Measurements from ENCODE around the gene INPP5J. TPM values are rescaled to one million over a fixed set of nuclear protein-coding genes. Genes with fewer than 3 reads are reported as not detected.

Gene INPP5J
- total and polyA plus RNA-seq, 10 of the 15 experiments (the other 5 are each of a cell fraction or from before 2014, with no cell fraction given): 0.18 to 2.8 (median 1.5) TPM; not detected in 1

DNA sequence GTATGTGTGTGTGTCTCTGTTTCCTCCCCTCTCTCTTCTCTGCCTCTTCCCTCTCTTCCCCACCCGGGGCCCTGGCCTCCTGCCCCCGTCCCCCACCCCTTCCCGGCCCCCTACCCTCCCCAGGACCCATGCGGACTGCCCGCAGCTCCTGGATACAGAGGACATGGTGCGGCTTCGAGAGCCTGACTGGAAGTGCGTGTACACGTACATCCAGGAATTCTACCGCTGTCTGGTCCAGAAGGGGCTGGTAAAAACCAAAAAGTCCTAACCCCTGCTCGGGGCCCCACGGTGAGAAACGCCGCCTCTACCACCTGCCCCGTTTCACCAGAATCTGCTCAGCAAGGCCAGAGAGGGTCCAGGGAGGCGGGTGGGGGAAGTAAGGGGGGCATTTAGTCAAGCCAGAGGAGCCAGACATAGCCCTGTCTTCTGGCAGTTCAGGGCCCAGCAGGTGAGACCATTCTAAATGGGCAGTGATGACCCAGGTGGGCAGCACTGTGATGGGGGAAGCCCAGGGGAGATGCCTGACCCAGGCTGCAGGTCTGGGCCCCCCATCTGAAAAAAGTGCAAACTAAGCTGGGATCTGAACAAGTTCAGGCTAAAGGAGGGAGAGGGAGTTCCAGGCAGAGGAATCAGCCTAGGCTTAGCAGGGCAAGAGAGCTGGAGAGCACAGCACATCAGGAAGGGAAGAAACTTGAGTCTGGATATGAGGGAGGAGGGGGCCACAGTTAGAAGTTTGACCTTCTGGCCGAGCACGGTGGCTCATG lies 21.8 kb upstream of the INPP5J start:
- RAD21 ChIA-PET (ENCODE audit: unreplicated experiment): no interaction called here
- POLR2A ChIA-PET: interaction anchor here (0.6 kb wide), 2 partner anchors 22 to 170 kb away, joined by 4 to 10 read pairs; no protein-coding TSS in a partner anchor
- WGBS (ENCODE audit: insufficient coverage, insufficient replicate concordance, low lambda C conversion rate, missing lambda C conversion rate): 86% methylated on average over 13 of the region's 18 CpGs
- BruUV-seq (replicated peaks): no TSS peak
- no peak overlapping the region for H3K4me3 ChIP-seq
- no peaks in the 10 kb centered on the region for H3K27me3 ChIP-seq (replicated peaks in 1 of 2; ENCODE audit: control insufficient read depth in 2 of 2, insufficient read depth in 2 of 2, low read length in 1 of 2)
- H3K27ac ChIP-seq (ENCODE audit: control insufficient read depth, insufficient read depth): no peak overlapping the region
- CTCF ChIA-PET: interaction anchor here (0.6 kb wide), 1 partner anchor 179 kb away, joined by 4 read pairs; no protein-coding TSS in a partner anchor
- H3K4me1 ChIP-seq (ENCODE audit: control insufficient read depth, insufficient read depth, low read length): no peaks in the 10 kb centered on the region
- DNase-seq (ENCODE audit: low read depth, low spot score): no peak
- no peak for ATAC-seq
- no peak for TF ChIP-seq STAT3 (IDR thresholded peaks at IDR 0.05; ENCODE audit: low read depth, low read length)
- TF ChIP-seq GABPA (IDR thresholded peaks at IDR 0.05; ENCODE audit: low read depth): no peak
- TF ChIP-seq KDM1A (IDR thresholded peaks at IDR 0.05; ENCODE audit: borderline replicate concordance): no peak
- no peak for TF ChIP-seq SRF (IDR thresholded peaks at IDR 0.05; ENCODE audit: low read depth in 2 of 2, low read length in 2 of 2)
- no peaks in the 10 kb centered on the region for H3K79me2 ChIP-seq (ENCODE audit: control insufficient read depth, insufficient read depth, low read length)
- no peak overlapping the region for H2AFZ ChIP-seq (ENCODE audit: control insufficient read depth, low read depth, low read length)
- H3K9ac ChIP-seq (ENCODE audit: control insufficient read depth, insufficient read depth, low read length): no peak overlapping the region
- FAIRE-seq: no peak
- in situ Hi-C loops (cut with MboI): no loop called here
- H4K20me1 ChIP-seq (ENCODE audit: control insufficient read depth, insufficient read depth): no peaks in the 10 kb centered on the region
- no peaks in the 10 kb centered on the region for H3K9me3 ChIP-seq (replicated peaks; ENCODE audit: control insufficient read depth, insufficient read depth, low read length)
- intact Hi-C loops (cut with micrococcal nuclease; ENCODE audit: unreplicated experiment): no loop called here
- SMC1A ChIA-PET (ENCODE audit: uncharacterized antibody, unreplicated experiment): no interaction called here
- no peaks in the 10 kb centered on the region; a peak in 1 of 4 replicates for H3K36me3 ChIP-seq (ENCODE audit: control insufficient read depth in 2 of 2, insufficient read depth in 2 of 2, low read length in 1 of 2)
- no peak overlapping the region for H3K4me2 ChIP-seq (ENCODE audit: control insufficient read depth, insufficient read depth)

DNA sequence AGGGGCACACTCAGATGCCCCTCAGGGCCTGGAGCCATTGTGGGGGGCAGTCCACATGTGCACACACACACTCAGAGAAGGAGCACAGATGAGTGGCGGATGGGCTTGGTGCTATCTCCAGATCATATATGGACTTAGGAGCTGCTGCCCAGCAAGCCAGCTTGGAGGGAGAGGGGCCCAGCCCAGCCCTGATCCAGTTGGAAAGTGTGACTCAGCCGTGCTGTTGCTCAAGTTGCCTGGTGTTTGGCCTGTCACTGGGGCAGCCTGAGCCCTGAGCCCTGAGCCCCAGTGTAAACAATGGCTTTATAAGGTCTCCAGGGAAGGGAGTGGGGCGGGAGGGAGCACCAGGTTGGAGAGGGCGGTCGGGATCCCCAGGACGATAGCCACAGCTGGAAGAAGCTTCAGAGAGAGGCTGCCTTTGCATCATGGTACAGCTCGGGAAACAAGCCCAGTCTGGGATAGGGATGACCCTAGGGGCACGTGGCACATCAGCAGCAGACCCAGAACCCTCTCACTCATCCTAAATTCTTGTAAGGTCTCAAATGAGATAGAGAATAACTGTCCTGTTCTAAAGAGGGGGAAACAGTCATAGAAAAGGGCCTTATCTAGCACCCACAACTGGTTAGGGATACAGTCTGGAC lies 20.2 kb upstream of the INPP5J start:
- SMC1A ChIA-PET (ENCODE audit: uncharacterized antibody, unreplicated experiment): no interaction called here
- Histone ChIP-seq H3K4me2 (ENCODE audit: control insufficient read depth, insufficient read depth) (no peak overlapping the region), H3K79me2 (ENCODE audit: control insufficient read depth, insufficient read depth, low read length) (no peaks in the 10 kb centered on the region), H3K9ac (ENCODE audit: control insufficient read depth, insufficient read depth, low read length) (no peak overlapping the region), H4K20me1 (ENCODE audit: control insufficient read depth, insufficient read depth) (no peaks in the 10 kb centered on the region), H3K27me3 (replicated peaks in 1 of 2; ENCODE audit: control insufficient read depth in 2 of 2, insufficient read depth in 2 of 2, low read length in 1 of 2) (no peaks in the 10 kb centered on the region), H3K4me1 (ENCODE audit: control insufficient read depth, insufficient read depth, low read length) (no peaks in the 10 kb centered on the region; the same call in 1 of the 2 replicates), H3K9me3 (replicated peaks; ENCODE audit: control insufficient read depth, insufficient read depth, low read length) (no peaks in the 10 kb centered on the region), H3K36me3 (ENCODE audit: control insufficient read depth in 2 of 2, insufficient read depth in 2 of 2, low read length in 1 of 2) (no peaks in the 10 kb centered on the region), H3K4me3 (no peak overlapping the region), H2AFZ (ENCODE audit: control insufficient read depth, low read depth, low read length) (no peak overlapping the region), H3K27ac (ENCODE audit: control insufficient read depth, insufficient read depth) (no peak overlapping the region)
- no peak for DNase-seq (ENCODE audit: low read depth, low spot score)
- no peak for ATAC-seq
- no peak for FAIRE-seq
- intact Hi-C loops (cut with micrococcal nuclease; ENCODE audit: unreplicated experiment) (no loop called here), in situ Hi-C loops (cut with MboI) (no loop called here)
- no TSS peak for BruUV-seq (replicated peaks)
- POLR2A ChIA-PET: no interaction called here
- WGBS (ENCODE audit: insufficient coverage, insufficient replicate concordance, low lambda C conversion rate, missing lambda C conversion rate): 67% methylated on average over 5 of the region's 8 CpGs
- RAD21 ChIA-PET (ENCODE audit: unreplicated experiment): no interaction called here
- CTCF ChIA-PET: interaction anchor here (1.0 to 1.1 kb wide), 3 partner anchors 13 to 31 kb away, joined by 3 read pairs; no protein-coding TSS in a partner anchor
- no peak for TF ChIP-seq RBBP5 (conservative IDR thresholded peaks at IDR 0.05)
- TF ChIP-seq MXI1 (IDR thresholded peaks at IDR 0.05; ENCODE audit: low read depth, low read length): no peak
- TF ChIP-seq PAX5 (IDR thresholded peaks at IDR 0.05; ENCODE audit: borderline replicate concordance, low read depth, low read length): no peak
- no peak for TF ChIP-seq NFYB (IDR thresholded peaks at IDR 0.05; ENCODE audit: insufficient read depth, low read depth, low read length)
- no peak for TF ChIP-seq GABPA (IDR thresholded peaks at IDR 0.05; ENCODE audit: low read depth)
- TF ChIP-seq CEBPB (IDR thresholded peaks at IDR 0.05; ENCODE audit: borderline replicate concordance in 1 of 2, low read depth in 2 of 2, low read length in 2 of 2): no peak
- no peak for TF ChIP-seq PML (IDR thresholded peaks at IDR 0.05; ENCODE audit: low read length)
- TF ChIP-seq TAF1 (IDR thresholded peaks at IDR 0.05; ENCODE audit: borderline replicate concordance, low read depth, low read length): no peak
- TF ChIP-seq, protein P1, sequence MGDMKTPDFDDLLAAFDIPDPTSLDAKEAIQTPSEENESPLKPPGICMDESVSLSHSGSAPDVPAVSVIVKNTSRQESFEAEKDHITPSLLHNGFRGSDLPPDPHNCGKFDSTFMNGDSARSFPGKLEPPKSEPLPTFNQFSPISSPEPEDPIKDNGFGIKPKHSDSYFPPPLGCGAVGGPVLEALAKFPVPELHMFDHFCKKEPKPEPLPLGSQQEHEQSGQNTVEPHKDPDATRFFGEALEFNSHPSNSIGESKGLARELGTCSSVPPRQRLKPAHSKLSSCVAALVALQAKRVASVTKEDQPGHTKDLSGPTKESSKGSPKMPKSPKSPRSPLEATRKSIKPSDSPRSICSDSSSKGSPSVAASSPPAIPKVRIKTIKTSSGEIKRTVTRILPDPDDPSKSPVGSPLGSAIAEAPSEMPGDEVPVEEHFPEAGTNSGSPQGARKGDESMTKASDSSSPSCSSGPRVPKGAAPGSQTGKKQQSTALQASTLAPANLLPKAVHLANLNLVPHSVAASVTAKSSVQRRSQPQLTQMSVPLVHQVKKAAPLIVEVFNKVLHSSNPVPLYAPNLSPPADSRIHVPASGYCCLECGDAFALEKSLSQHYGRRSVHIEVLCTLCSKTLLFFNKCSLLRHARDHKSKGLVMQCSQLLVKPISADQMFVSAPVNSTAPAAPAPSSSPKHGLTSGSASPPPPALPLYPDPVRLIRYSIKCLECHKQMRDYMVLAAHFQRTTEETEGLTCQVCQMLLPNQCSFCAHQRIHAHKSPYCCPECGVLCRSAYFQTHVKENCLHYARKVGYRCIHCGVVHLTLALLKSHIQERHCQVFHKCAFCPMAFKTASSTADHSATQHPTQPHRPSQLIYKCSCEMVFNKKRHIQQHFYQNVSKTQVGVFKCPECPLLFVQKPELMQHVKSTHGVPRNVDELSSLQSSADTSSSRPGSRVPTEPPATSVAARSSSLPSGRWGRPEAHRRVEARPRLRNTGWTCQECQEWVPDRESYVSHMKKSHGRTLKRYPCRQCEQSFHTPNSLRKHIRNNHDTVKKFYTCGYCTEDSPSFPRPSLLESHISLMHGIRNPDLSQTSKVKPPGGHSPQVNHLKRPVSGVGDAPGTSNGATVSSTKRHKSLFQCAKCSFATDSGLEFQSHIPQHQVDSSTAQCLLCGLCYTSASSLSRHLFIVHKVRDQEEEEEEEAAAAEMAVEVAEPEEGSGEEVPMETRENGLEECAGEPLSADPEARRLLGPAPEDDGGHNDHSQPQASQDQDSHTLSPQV (IDR thresholded peaks at IDR 0.05): no peak

Measured in GM12878 (cell line).